ENCODE measurements around the gene CHN1.
A peak's percentile ranks its signal among the peaks of the same experiment; 100 is the strongest.

Gene CHN1

DNA sequence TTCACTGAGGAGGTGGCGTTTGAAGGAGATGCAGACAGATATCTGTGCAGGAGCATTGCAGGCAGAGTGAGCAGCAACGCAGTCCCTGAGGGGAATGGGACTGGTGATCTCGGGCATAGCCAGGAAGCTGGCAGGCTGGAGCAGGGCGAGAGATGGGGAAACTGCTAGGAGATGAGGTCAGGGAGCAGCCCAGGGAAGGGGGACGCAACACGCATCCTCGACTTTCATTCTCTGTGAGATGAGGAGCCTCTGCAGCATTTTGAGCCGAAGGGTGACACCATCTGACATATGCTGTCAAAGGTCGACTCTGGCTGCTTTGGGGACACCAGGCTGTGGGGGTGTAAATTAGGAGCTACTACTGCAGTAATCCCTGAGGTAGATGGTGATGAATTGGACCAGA lies 236.6 kb downstream of the CHN1 start:
- DNase-seq (ENCODE audit: low read depth, low spot score): no peak
- TF ChIP-seq, protein P1, sequence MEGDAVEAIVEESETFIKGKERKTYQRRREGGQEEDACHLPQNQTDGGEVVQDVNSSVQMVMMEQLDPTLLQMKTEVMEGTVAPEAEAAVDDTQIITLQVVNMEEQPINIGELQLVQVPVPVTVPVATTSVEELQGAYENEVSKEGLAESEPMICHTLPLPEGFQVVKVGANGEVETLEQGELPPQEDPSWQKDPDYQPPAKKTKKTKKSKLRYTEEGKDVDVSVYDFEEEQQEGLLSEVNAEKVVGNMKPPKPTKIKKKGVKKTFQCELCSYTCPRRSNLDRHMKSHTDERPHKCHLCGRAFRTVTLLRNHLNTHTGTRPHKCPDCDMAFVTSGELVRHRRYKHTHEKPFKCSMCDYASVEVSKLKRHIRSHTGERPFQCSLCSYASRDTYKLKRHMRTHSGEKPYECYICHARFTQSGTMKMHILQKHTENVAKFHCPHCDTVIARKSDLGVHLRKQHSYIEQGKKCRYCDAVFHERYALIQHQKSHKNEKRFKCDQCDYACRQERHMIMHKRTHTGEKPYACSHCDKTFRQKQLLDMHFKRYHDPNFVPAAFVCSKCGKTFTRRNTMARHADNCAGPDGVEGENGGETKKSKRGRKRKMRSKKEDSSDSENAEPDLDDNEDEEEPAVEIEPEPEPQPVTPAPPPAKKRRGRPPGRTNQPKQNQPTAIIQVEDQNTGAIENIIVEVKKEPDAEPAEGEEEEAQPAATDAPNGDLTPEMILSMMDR (IDR thresholded peaks at IDR 0.05; ENCODE audit: low read depth, low read length): no peak
- in situ Hi-C loops (cut with HindIII; ENCODE audit: low sequenced_read_pairs): no loop called here
- H3K4me3 ChIP-seq (ENCODE audit: low read depth, low read length): no peak overlapping the region

DNA sequence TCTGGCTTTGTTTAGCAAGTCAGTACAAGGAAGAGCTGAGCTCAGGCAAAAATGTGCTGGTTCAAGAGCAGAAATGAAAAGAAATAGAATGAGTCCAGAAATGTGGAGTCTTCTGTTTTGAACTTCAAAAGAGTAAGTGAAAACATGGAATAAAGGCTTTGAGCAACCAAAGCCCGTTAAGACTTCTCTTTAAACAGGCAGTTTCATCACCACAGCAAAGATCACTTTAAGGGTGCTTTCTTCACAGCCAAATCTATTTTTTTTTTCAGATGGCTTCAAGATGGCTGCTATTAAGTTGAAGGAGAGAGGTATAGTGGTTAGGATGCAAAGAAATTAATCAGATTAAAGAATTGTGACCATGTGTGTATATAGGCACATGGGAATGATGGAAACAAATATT lies 238.9 kb downstream of the CHN1 start:
- no peak overlapping the region for H3K4me3 ChIP-seq (ENCODE audit: low read depth, low read length)
- TF ChIP-seq, protein P1 (IDR thresholded peaks at IDR 0.05; ENCODE audit: low read depth, low read length): no peak
- in situ Hi-C loops (cut with HindIII; ENCODE audit: low sequenced_read_pairs): no loop called here
- DNase-seq (ENCODE audit: low read depth, low spot score): no peak

DNA sequence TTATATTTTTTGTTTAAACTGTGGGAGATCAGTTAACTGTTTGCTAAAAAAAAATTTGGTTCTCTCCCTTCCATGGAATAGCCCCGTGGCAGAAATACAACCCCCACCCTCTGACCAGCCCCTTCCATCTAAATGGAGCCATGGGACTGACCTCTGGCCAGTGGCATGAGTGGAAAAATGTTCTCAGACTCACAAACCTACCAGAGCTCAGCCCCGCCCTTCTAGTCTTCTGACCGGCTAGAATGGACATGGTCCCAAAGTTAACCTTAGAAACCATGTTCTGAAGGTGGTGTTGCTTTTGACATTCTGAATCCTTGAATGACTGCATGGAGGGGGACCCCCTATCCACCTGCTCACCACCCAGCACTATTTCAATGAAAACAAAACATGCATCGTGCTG lies 239.6 kb downstream of the CHN1 start:
- TF ChIP-seq, protein P1 (IDR thresholded peaks at IDR 0.05; ENCODE audit: low read depth, low read length): no peak
- H3K4me3 ChIP-seq (ENCODE audit: low read depth, low read length): no peak overlapping the region
- no peak for DNase-seq (ENCODE audit: low read depth, low spot score)
- in situ Hi-C loops (cut with HindIII; ENCODE audit: low sequenced_read_pairs): no loop called here

DNA sequence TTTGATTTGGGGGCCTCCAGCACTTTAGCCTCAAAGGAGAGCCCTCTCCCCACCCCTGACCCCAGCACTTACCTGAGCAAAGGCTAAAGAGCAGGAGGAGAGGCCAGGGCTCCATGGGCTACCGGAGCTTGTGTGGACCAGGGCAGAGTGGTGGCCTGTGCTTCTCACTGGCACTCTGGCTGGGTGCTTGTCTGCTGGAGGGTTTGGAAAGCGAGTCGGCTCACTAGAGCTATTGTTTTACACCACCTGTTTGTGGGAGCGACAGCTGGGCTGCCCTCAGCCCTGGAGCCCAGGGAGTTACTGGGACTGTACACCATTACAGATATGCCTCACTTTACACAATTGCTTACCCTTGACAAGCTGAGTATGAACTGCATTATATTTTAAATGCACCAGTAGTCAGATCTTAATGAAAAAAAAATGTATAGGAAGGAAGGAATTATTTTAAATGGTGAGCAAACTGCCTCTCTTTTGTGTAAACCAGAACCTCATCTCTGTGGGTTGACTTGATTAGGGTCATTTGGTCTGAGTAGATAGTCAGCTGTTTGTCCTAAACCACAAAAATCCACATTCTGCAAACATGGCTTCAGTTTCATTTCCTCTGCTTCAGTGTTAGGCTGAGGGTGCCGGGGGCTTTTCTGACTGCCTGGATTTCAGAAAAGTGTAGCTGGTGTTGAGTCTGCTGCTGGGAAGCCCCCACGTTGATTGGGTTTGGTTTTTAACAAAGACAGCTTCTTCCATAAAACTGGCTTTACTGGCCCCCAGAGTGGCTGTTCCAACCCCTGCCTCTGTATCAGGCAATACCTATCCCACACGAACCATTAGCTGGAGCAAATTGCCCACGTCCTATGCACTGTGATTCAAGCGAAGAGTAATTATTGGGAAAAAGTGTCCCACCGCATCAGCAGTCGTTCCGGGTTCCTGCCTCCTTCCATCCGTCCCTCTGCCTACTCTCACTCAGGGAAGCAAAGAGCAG lies 240.6 kb downstream of the CHN1 start, which contains the start of gene CHRNA1:
Gene CHRNA1 (minus strand): TSS at position 193 of the 976 bp plus-strand sequence. CDS start 78 bp downstream, at position 115.
- in situ Hi-C loops (cut with HindIII; ENCODE audit: low sequenced_read_pairs): no loop called here
- H3K4me3 ChIP-seq (ENCODE audit: low read depth, low read length): no peak within 1 kb of the TSS
- TF ChIP-seq, protein P1 (IDR thresholded peaks at IDR 0.05; ENCODE audit: low read depth, low read length): no peak
- DNase-seq (ENCODE audit: low read depth, low spot score): peak; percentile 68

GRCh38 chr2:174763780-174764179 lies 241.4 kb downstream of the CHN1 start:
- no peak for DNase-seq (ENCODE audit: low read depth, low spot score)
- H3K4me3 ChIP-seq (ENCODE audit: low read depth, low read length): no peak overlapping the region
- in situ Hi-C loops (cut with HindIII; ENCODE audit: low sequenced_read_pairs): no loop called here
- TF ChIP-seq, protein P1 (IDR thresholded peaks at IDR 0.05; ENCODE audit: low read depth, low read length): no peak

DNA sequence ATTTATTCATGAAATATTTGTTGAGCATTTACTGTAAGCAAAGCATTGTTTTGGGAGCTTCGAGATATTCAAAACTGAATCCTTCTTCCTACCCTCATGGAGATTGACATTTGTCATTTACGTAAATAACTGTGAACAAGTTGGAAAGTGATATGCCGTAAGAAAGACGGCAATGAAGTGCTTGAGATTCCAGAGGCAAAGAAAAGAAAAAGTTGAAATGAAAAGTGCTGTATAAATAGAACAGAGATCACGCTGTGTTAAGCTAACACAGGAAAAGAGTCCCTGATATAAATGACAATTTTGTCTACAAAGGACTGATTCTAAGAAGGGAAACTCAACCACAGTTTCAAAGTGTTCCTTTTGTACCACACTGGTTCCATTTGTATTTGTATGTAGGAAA lies 242.7 kb downstream of the CHN1 start:
- in situ Hi-C loops (cut with HindIII; ENCODE audit: low sequenced_read_pairs): no loop called here
- TF ChIP-seq, protein P1 (IDR thresholded peaks at IDR 0.05; ENCODE audit: low read depth, low read length): no peak
- no peak for DNase-seq (ENCODE audit: low read depth, low spot score)
- no peak overlapping the region for H3K4me3 ChIP-seq (ENCODE audit: low read depth, low read length)
